Neural progenitor cell (in vitro differentiated cells): Measurements from ENCODE around the gene TEDC1.

ENCODE experiments used
- EZH2 ChIP-seq: fragments of 200-600 bp; sonication (generic); IDR thresholded peaks from 2 replicates; pipeline ENCODE4 v1.6.1; 2017; ENCODE audit warnings: antibody characterized with exemption, mild to moderate bottlenecking, moderate library complexity
- EZH2phosphoT487 ChIP-seq: fragments of 200-600 bp; sonication (generic); IDR thresholded peaks from 2 replicates; pipeline ENCODE4 v1.6.1; 2017; ENCODE audit warnings: antibody characterized with exemption

- no peak for TF ChIP-seq EZH2
- no peak for TF ChIP-seq EZH2phosphoT487
Measured at GRCh38 chr14:105455086-105455640, 35.9 kb upstream of the TEDC1 start.
